Colon (tissue), 2 donors: ENCODE measurements around the gene NKD1.

Experiments used
- FAIRE-seq: peaks from 2 replicates; lab custom pipeline; 2012; peaks lifted over from hg19 to GRCh38; lab: Jason Lieb, UNC
- donor health status: control.
- donor health status: control.

The NKD1 gene

DNA sequence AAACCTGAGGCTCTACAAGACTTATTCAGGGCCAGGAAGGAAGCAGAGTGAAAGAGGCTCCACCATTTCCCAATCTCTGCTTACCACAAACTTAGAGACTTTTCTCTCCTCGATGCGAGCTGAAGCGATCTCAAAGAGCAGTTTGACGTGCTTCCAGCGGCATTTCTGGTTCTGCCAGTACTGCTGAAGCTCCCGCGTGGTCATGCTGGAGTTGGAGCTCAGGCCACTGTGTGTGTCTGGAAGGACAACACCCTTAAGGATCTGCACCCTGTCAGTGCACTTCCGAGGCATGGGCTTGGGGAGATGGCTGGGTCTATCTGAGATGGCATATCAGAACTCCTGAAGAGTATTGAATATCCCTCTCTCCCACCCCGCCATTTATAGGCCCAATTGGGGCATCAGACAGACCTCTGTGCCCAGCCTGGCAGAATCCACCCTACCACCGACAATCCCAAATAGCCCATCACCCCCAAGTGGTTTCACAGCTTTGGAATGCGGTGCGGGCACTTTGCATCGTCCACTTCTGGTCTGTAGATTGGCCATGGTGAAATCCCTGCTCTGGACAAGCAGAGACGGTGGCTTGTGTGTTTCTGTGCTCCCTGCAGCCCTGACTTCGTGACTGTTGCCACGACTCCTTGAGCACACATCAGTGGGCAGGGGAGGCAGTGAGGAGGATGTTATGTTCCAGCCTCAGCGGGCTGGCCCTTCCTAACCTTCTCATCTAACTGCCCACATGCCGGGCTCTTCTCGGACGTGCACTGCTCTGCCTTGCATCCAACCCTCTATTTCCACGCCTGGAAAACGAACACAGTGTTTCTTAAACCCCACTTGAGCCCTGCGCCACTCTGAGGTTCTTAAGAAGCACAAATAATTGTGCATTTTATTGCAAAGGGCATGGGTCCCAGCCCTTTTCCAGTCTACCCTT lies 127.8 kb downstream of the NKD1 start:
- no peak for FAIRE-seq

DNA sequence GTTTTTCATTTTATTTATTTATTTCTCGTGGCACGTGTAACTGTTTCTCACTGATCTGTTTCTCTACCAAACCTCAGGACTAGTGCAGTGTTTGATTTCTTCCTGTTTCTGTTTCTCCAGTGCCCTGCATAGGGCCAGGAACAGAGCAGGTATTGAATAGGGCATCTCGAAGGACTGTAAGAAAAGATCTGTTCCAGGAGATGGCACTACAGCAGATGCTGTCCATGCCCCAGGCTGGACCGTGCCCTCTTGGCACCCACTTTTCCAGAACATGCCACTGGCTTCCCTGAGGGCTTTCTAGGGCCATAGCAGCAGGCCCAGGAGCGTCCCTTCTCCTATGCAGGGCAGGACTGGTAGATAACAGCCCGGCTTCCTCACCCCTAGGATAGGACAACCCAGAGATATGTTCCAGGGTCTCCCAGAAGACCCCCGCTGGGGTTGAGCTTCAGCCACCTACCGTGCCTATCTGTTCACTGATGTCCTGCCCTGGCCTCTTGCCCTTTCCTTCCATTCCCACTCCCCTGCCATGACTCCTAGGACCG lies 128.6 kb downstream of the NKD1 start:
- FAIRE-seq = no peak

DNA sequence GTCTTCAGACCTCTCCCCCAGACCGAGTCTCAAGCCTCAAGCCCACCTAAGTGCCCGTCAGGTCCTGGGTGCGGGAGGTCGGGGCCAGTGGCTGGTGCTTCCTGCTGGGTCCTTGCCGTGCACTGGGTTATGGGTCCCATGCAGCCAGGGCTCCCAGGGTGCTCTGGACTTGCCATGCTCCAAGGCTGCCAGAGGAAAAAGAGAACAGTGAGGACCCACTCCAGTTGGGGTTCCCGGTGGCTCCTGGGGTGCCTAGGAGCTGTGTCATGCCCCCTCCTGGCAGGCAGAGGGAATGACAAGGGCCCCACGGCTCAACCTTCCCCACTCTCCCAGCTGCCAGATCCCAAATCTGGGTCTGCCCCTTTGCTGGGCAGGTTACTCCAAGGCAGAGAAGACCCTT lies 129.2 kb downstream of the NKD1 start:
- no peak for FAIRE-seq

DNA sequence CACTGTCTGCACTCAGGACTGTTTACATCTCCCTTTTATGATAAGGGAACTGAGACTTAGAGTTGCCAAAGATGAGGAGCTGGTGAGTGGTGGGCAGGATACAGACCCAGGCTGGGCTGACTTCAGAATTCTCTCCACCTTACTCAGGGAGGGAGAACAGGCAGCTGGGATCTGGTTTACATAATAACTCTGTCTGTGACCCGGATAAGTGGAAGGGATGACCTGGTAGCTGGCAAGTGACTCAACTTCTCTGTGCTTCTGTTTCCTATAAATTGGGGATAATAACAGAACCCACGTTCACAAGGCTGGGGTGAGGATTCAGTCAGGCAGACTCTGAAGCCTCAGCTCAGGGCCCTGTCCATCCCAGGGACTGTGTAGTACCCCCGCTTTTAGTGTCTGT lies 130.3 kb downstream of the NKD1 start:
- FAIRE-seq = no peak

DNA sequence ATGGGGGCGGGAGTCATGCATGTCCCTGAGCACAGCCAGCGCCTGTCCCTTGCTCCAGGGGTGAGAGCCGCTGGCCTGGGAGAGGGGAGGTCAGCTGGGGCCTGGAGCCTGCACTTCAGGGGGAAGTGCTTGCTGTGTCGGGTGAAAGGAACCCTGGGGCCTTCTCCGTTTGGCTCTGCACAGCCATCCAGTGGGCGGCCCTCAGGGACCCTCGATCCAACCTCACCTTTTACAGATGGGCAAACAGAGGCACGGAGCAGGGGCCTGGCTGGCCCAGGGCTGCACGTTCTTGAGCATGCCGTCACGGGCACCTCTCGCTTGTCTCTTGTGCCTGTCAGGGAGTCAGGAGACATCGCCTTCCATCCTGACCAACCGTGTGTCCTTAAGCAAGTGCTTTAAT lies 131.1 kb downstream of the NKD1 start:
- FAIRE-seq = no peak

DNA sequence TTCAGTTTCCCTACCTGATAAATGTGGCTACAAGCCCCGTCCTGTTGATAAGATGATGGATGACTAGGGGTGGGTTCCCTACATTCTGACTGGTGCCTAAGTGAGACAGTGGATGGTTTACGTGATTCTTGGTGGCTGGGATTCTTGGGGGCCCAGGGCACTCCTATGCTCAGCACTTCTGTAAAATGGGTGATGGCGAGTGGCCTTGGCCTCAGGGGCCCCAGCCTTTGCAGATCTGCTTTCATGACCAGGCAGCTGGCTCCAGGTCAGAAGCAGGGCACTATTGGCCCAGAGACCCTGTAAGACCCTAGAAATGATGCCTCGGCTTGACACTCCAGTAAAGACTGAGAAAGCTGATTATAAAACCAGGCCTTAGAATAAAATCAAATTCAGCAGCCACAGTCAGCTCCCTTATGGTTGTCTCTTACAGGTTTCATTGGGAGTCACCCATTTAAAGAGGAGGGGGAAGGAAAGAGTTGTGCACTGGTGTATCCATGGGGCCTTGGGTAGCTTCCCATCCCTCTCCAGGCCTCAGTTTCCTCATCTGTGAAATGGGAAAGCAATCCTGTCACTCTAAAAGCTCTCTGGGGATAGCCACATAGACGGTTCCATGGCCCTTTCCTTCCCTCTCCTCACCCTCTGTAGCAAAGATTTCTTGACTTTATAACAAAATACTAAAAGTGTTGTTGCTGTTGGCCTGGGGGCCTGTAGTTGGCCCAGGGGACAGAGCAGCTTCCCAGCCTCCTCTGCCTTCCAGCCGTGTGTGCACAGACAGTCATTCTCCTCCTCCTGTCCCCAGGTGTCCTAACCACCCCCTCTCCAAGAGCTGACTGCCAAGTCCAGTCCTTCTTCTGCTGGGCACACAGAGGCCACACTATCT lies 131.7 kb downstream of the NKD1 start:
- no peak for FAIRE-seq

DNA sequence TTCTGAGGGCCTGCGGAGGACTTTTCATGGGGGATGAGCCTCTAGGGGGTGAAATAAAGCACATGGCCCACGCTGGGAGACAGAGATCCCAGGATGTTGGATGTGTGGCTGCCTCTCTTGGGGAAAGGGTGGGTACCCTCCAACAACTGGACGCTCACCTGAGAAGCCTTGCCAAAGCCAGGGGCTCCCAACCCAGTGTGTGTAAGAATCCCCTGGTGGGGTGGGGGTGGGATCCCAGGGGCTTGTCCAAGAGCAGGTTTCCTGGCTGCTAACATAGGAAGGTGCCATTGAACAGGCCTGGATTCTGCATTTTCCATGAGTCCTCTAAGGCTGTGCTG lies 132.3 kb downstream of the NKD1 start:
- no peak for FAIRE-seq

DNA sequence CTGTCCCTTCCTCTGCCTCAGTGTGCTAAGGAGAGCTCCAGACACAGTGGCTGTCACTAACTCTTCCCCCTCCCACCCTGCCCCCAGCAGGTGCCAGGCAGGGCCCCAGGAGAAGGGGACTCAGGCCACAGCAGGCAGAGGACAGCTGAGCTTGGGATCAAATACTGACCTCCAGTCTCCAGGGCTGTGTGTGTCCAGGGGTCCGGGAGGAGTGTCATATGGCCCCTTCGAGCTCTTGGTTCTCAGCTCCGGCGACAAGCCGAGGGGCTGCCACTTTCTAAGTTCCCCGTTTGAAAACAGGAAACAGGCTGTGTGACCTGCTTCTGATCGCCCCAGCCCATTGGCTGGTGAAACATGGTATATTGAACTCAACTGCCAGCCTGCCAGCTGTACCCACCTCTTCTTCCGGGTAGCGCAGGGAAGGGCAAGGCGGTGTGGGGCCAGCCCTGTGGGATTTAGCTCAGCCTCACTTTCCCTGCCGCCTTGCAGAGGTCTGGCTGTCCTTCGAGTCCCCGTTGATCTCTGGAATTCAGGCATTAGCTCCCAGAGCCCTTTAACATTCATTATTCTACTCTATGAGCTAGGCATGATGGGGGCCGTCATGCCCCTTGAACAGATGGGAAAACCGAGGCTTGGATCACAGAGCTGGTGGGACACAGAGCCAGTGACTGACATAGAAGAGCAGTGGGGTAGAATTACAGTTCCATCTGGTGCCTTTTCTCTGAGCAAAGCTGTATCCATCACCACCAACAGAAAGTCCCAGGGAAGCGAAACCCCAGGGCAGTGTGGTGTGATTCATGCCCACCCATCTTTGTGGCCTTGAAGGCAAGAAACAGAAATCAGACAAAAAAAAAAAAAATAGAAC lies 133.1 kb downstream of the NKD1 start, which contains the start of gene SNX20:
TSS of gene SNX20 (minus strand) at position 292 of the 865 bp plus-strand sequence. CDS start 3,786 bp downstream, outside the sequence.
- no peak for FAIRE-seq

DNA sequence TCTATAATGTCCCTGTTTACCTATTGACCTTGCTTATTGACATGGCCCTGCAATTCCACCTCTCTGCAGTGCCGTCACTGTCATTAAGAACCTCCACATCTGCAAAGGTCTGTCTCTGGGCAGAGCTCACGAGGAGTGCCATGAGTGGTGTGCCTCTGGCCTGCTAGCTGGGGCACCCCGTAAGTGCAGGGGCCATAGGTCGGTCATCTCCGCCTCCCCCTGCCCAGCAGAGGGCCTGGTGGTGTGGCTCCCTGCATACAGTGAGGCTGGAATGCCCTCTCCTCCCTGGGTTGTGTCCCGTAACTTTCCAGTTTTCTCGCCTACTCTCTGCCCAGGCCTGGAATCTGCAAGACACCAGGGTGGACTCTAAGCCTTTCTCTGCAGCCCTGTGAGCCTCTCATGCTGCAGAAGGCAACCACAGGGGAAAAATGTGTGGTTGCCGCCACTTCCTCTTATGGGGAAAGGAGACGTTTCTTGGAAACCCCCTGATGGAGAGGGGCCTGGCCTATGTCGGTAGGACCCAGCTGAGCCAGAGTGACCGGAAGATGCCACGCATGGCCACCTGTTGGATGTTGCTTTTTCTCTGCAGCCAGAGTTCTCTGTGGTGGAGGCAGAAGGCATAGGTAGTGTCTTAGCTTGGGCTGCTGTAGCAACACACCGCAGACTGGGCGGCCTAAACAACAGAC lies 135.6 kb downstream of the NKD1 start:
- no peak for FAIRE-seq

DNA sequence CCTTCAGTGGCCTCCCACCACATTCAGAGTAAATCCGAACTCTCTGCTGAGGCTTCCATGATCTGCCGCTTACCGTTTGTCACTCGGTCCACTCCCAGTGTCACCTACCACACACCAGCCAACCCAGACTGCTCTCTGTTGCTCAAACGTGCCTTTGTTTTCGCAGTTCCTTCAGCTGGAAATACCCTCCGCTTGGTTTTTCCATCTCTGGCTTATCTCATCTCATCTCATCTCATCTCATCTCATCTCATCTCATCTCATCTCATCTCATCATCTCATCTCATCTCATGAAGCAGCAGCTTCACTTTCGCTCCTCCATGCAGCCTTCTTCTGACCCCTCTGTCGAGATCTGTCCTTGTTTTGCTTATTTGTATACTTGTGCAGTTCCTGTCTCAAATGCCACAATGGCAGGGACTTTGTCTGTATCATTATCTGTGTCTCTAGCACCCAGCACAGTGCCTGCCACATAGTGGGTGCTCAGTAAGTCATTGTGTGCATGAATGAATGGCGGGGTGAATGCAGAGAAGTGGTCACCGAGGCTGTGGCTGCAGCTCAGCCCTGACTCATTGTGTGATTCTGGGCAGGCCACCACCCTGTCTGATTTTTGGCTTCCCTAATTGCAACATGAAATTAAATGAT lies 136.7 kb downstream of the NKD1 start:
- no peak for FAIRE-seq

DNA sequence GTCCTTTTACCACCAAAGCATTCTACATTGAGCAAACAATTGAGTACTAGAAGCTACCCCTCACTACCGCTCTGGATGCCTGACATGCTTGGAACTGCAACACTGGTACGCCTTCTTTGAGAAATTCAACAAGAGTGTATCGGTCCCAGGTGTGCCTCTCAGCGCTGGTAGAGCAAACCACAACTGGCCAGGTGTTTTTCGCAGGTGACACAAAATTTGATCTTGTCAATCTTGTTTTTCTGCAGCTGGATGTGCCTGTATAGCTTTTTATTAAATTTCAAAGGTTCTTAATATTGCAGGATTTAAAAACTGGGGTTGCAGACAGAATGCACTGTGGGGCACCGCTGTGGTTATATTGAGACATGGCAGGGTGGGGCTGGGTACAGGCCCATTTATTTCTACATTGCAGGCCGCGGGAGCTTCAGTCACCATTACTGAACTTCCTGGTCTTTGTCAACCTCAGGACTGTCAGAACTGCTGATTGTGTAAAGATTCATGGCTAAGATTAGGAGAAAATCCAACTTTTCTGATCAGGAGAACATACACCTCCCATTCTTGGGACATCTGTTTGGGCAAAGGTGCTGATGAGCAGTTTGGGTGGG lies 137.4 kb downstream of the NKD1 start:
- FAIRE-seq = no peak

DNA sequence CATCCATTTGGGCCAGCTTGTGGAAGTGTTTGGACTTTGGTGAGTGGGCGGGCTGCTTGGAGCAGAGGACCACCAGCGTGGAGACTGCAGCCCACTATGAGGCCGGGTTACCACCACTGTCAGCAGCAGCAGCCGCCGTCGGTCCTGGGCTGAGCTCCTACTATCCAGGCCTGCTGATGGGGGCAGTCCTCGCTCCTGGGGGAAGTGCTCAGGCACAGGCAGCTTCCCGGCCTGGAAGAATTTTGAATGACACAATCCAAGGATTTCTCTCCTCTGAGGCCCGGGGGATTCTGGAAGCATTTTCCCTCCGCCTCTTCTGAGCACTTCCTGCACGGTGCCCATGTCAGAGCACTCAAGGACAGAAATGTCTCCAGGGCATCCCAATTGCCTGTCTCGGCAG lies 139.9 kb downstream of the NKD1 start:
- no peak for FAIRE-seq

DNA sequence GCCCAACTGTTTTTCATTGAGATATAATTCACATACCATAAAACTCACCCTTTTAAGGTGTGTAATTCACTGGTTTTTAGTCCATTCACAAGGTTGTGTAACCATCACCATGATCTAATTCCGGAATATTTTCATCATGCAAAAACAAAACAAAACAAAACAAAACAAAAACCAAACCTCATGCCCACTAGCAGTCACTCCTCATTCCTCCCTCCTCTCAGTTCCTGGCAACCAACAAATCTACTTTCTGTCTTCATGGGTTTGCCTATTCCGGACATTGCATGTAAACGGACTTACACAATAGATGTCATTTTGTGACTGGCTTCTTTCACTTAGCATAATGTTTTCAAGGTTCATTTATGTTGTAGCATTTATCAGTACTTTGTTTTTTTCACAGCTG lies 140.7 kb downstream of the NKD1 start:
- no peak for FAIRE-seq

DNA sequence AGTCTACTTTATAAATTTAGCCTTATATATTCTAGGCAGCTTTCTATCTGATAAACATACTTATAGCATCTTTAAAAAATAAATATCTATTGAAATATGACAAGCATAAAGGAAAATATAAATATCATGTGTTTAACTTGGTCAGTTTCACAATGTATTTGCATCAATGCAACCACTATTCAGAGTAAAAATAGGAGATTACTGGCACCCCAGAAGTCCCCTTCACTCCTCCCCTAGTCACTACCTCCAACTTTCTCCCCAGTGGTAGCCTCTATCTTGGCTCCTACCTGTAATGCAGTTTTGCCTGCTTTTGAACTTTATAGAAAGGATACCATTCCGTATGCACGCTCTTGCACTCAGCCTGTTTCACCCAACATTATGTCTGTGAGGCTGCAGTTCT lies 142.0 kb downstream of the NKD1 start:
- FAIRE-seq = no peak

DNA sequence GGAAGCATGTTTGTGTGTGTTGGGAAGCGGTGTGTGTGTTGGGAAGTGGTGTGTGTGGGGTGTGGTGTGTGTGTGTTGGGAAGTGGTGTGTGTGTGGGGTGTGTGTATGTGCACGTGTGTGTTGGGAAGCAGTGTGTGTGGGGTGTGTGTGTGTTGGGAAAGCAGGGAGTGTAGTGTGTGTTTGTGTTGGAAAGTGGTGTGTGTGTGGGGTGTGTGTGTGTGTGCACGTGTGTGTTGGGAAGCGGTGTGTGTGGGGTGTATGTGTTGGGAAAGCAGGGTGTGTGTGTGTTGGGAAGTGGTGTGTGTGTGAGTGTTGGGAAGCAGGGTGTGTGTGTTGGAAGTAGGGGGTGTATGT lies 144.4 kb downstream of the NKD1 start:
- no peak for FAIRE-seq

DNA sequence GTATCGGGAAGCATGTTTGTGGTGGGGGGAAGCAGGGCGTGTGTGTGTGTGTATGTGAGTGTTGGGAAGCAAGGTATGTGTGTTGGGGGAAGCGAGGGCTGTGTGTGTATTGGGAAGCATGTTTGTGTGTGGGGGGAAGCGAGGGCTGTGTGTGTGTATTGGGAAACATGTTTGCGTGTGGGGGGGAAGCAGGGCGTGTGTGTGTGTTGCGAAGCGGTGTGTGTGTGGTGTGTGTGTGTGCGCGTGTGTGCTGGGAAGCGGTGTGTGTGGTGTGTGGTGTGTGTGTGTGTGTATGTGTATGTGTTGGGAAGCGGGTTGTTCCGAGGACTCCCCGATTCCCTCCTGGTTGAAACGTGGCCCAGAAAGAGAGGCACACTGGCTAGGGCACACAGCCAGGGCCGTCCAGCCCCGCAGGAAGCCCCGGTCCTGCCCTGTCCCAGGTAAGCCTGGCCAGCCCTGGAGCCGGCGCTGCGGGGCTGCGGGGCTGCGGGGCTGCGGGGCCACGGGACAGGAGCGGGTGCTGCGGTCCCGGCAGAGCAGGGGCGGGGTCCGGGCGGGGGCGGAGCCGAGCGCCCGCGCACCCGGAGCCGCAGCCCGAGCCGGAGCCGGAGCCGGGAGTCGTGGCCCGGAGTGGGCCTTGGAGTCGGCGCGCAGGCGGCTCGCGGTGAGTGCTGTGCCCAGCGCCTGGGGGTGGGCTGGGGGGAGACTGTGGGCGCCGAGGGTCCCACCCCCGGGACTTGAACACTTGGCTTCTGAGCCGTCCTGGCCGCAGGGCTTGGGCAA lies 145.0 kb downstream of the NKD1 start, which contains the start of gene NOD2:
TSS of gene NOD2 (plus strand) at position 608 of the 783 bp plus-strand sequence. CDS start 5,890 bp downstream, outside the sequence.
- no peak for FAIRE-seq

DNA sequence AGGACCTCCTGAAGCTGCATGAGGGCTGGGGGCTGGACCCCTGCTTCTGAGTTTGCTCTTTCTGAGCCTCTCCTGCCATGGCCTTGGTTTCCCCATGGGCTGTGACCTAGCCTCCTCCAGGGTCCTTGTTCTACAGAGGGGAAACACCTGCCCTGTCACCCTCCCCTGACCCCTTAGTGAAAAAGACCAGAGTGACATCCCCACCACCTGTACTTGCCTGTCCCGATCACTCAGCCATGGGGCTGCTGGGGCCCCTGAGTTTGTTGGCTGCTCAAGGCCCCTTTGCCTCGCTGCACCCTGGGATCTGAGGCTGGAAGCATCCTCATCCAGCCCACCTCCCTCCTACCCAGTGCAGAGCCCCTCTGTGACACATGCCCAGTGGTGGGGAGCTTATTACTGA lies 146.0 kb downstream of the NKD1 start:
- no peak for FAIRE-seq

DNA sequence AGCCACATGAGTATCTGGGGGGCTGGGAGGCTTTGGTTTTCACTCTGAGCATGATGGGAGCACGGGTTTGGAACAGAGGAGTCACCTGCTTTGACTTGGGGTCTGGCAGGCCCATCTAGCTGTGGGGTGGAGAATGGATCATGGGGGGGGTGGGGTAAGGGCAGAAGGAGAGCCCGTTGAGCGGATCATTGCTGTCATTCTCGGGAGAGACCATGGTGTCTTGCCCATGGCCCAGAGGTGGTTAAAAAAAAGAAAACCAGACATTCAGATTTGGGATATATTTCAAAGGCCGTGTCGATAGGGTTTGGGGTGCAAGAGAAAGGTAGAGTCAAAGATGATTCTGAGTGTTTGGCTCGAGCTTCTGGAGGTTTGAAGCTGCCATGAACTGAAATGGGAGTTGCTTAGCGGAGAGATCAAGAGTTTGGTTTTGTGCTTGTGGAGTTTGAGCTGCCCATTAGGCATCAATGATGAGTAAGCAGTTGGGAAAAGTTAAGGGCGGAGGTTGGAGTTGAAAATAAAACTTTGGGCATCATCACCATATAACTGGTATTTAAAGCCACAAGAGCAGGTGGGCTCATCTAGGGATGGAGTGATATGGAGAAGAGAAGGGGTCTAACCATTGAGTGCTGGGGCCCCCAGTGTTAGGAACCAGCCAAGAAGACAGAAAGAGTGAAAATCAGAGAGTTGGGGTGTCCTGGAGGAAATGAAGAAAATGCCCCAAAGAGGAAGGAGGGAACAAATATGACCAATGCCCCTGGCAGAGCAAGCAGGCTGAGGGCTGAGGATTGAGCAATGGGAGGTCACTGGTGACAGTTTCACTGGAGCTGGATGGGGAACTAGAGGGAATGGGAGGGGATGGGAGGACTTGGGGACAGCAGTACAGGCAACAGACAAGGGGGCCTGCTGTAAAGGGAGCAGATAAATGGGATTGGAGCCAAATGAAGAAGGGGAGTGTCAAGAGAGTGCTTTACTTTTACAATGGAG lies 147.1 kb downstream of the NKD1 start:
- no peak for FAIRE-seq
